Esophagus squamous epithelium (tissue), 4 donors: ENCODE measurements around the gene RABGAP1.

ENCODE experiments used
- POLR2A ChIP-seq, 4 donors: fragments of 450-650 bp; IDR thresholded peaks; one replicate each; pipeline ENCODE4 v1.6.1; 2017; ENCODE audit warnings: antibody characterized with exemption in 4 of 4, mild to moderate bottlenecking in 4 of 4, moderate library complexity in 3 of 4
- TF ChIP-seq, protein P1 (sequence below), 6 experiments: fragments of 450-650 bp in 4 of 6; fragments of 200-600 bp in 2 of 6; sonication (generic) in 2 of 6; IDR thresholded peaks; one replicate each; pipeline ENCODE4 v1.5.1; 2016 to 2019; ENCODE audit warnings: antibody characterized with exemption in 6 of 6, mild to moderate bottlenecking in 4 of 6, moderate library complexity in 4 of 6

DNA sequence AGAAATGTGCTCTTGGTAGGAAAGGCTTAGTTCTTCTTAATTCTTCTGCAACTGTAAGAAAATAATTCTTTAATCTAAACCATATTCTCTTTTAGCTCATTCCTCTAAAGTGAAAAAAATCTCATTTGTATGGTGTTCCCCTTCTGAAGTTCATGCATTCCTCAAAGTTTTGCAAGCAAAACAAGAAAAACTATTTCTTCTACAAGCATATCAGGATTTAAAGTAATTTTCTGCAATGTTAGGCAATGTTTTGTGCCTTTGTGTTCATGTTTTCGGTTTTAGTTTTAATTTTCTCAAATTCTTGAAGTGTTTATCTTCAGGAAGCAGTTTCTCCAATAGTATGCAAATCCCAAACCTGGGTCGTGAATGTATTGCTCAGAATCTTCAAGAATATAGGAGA is 80.0 kb downstream of the RABGAP1 start:
- TF ChIP-seq, protein P1, sequence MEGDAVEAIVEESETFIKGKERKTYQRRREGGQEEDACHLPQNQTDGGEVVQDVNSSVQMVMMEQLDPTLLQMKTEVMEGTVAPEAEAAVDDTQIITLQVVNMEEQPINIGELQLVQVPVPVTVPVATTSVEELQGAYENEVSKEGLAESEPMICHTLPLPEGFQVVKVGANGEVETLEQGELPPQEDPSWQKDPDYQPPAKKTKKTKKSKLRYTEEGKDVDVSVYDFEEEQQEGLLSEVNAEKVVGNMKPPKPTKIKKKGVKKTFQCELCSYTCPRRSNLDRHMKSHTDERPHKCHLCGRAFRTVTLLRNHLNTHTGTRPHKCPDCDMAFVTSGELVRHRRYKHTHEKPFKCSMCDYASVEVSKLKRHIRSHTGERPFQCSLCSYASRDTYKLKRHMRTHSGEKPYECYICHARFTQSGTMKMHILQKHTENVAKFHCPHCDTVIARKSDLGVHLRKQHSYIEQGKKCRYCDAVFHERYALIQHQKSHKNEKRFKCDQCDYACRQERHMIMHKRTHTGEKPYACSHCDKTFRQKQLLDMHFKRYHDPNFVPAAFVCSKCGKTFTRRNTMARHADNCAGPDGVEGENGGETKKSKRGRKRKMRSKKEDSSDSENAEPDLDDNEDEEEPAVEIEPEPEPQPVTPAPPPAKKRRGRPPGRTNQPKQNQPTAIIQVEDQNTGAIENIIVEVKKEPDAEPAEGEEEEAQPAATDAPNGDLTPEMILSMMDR (IDR thresholded peaks at IDR 0.05), result no peak
- no peak for TF ChIP-seq POLR2A (IDR thresholded peaks at IDR 0.05)
